GM18511 (cell line): ENCODE data around the gene SUSD5.
"Not testable (repeated sequence)": the region's sequence is repeated elsewhere in the genome, so short reads cannot be mapped to it uniquely, and the experiment has no call there.

ENCODE experiments used
- ATAC-seq: cut with Tn5 transposase; IDR thresholded peaks from one replicate; pipeline ENCODE4 v1.9.1; 2021; ENCODE audit warnings: mild to moderate bottlenecking, moderate library complexity; ENCODE audit not compliant: unreplicated experiment

The SUSD5 gene

GRCh38 chr3:33117461-33117860 lies 101.1 kb downstream of the SUSD5 start:
- no peak for ATAC-seq

- no peak for ATAC-seq
Measured at GRCh38 chr3:33115024-33115768, 103.4 kb downstream of the SUSD5 start.

GRCh38 chr3:33114622-33115023 lies 104.0 kb downstream of the SUSD5 start:
- ATAC-seq = no peak

GRCh38 chr3:33113772-33114621 lies 104.6 kb downstream of the SUSD5 start, which contains the start of gene CRTAP:
CRTAP (plus strand) TSS chr3:33114014; CDS start chr3:33114078, 64 bp downstream.
- peak; percentile 84 for ATAC-seq

- ATAC-seq = peak; percentile 36
Measured at GRCh38 chr3:33111581-33111980, 107.0 kb downstream of the SUSD5 start.

GRCh38 chr3:33106854-33107253 lies 111.8 kb downstream of the SUSD5 start:
- not testable (repeated sequence) for ATAC-seq

GRCh38 chr3:33105341-33105948 lies 113.2 kb downstream of the SUSD5 start:
- no peak for ATAC-seq

GRCh38 chr3:33104803-33105202 lies 113.8 kb downstream of the SUSD5 start:
- ATAC-seq = no peak

- no peak for ATAC-seq
Measured at GRCh38 chr3:33103480-33103879, 115.1 kb downstream of the SUSD5 start.

- no peak for ATAC-seq
Measured at GRCh38 chr3:33103034-33103433, 115.6 kb downstream of the SUSD5 start.

GRCh38 chr3:33100229-33100628 lies 118.4 kb downstream of the SUSD5 start:
- ATAC-seq = no peak
